Activated CD8-positive, alpha-beta T cell treated with anti-CD3 and anti-CD28 coated beads for 36 hours (primary cell): ENCODE measurements around the gene FAM20C. TPM values are rescaled to one million over a fixed set of nuclear protein-coding genes. Genes with fewer than 3 reads are reported as not detected.

Experiments
- ATAC-seq: fragments of 200-7000 bp; cut with Tn5 transposase; one replicate; pipeline ENCODE4 v1.10.0; 2021; ENCODE audit warnings: mild to moderate bottlenecking, moderate library complexity
- CTCF ChIA-PET: fragments of 350-600 bp; sonication (Branson Sonifier 250); formaldehyde crosslinking; loops from one replicate; lab custom pipeline; 2021; ENCODE audit warnings: antibody characterized with exemption; lab: Charles Lee
- POLR2A ChIA-PET: fragments of 350-600 bp; sonication (Branson Sonifier 250); formaldehyde crosslinking; loops from one replicate; lab custom pipeline; 2021; ENCODE audit warnings: antibody characterized with exemption; lab: Charles Lee
- DNase-seq: peaks from one replicate; pipeline ENCODE4 v3.0.0-alpha.2; 2020
- H3K27ac Mint-ChIP-seq: one replicate; pipeline ENCODE4 v1.8.0; 2021; ENCODE audit warnings: mild to moderate bottlenecking, mixed read lengths
- H3K27me3 Mint-ChIP-seq: one replicate; pipeline ENCODE4 v1.8.0; 2021; ENCODE audit warnings: mixed read lengths
- H3K36me3 Mint-ChIP-seq: one replicate; pipeline ENCODE4 v1.8.0; 2021; ENCODE audit warnings: low read depth, mixed read lengths
- H3K4me1 Mint-ChIP-seq: one replicate; pipeline ENCODE4 v1.8.0; 2021; ENCODE audit warnings: low read depth, mixed read lengths
- H3K4me3 Mint-ChIP-seq: one replicate; pipeline ENCODE4 v1.8.0; 2021; ENCODE audit warnings: mild to moderate bottlenecking, moderate library complexity, mixed read lengths
- H3K9me3 Mint-ChIP-seq: one replicate; pipeline ENCODE4 v1.8.0; 2021; ENCODE audit warnings: mixed read lengths
- intact Hi-C: fragments of 100-400 bp; cut with micrococcal nuclease; formaldehyde crosslinking; loops from one replicate; pipeline ENCODE4 v1.10.0; 2022
- total RNA-seq, 2 experiments: library from RNA; stranded (reverse); gene quantifications; one replicate each; pipeline ENCODE4 v1.2.3, GENCODE V29; 2021
- TF ChIP-seq, protein P1 (sequence below): fragments of 200-600 bp; IDR thresholded peaks from one replicate; pipeline ENCODE4 v1.8.0; 2022; ENCODE audit warnings: antibody characterized with exemption, mild to moderate bottlenecking

Gene FAM20C
- total RNA-seq, 2 experiments from 2014 or later, result 0.29 to 1.1 TPM

DNA sequence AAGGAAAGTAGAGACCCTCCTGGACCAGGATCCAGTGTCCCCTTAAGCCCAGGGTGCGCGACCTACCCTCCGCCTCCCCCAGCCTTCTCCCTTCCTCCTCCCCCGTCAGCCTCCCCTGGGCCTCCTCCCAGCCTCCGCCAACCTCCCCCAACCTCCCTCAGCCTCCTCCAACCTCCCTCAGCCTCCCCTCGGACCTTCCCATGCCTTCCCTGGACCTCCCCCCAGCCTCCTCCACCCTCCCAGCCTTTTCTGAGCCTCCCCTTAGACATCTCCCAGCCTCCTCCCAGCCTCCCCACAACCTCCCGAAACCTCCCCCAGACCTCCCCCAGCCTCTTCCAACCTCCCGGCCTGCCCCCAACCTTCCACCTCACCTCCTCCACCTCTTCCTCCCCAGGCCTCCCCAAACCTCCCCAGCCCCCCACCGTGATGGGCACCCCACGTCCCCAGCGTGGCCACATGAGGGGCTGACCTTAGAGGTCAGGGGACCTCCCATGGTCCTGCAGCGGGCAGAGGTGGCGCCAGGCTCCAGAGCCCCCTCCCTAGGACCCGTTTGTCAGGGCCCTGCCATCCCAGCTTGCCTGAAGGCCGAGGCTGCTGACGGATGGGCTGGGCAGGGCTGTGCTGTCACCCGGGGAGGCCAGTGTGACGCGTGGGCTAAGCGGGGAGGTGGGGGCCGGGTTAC lies 18.8 kb downstream of the FAM20C start:
- intact Hi-C loops, result no loop called here
- TF ChIP-seq, protein P1, sequence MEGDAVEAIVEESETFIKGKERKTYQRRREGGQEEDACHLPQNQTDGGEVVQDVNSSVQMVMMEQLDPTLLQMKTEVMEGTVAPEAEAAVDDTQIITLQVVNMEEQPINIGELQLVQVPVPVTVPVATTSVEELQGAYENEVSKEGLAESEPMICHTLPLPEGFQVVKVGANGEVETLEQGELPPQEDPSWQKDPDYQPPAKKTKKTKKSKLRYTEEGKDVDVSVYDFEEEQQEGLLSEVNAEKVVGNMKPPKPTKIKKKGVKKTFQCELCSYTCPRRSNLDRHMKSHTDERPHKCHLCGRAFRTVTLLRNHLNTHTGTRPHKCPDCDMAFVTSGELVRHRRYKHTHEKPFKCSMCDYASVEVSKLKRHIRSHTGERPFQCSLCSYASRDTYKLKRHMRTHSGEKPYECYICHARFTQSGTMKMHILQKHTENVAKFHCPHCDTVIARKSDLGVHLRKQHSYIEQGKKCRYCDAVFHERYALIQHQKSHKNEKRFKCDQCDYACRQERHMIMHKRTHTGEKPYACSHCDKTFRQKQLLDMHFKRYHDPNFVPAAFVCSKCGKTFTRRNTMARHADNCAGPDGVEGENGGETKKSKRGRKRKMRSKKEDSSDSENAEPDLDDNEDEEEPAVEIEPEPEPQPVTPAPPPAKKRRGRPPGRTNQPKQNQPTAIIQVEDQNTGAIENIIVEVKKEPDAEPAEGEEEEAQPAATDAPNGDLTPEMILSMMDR, result no peak
- H3K27me3 Mint-ChIP-seq, result no peaks in the 10 kb centered on the region
- no peak overlapping the region for H3K4me3 Mint-ChIP-seq
- no peak for DNase-seq
- H3K9me3 Mint-ChIP-seq, result no peaks in the 10 kb centered on the region
- ChIA-PET CTCF (no interaction called here), POLR2A (no interaction called here)
- H3K36me3 Mint-ChIP-seq, result no peaks in the 10 kb centered on the region
- H3K27ac Mint-ChIP-seq, result no peak overlapping the region
- H3K4me1 Mint-ChIP-seq, result no peaks in the 10 kb centered on the region
- no peak for ATAC-seq

DNA sequence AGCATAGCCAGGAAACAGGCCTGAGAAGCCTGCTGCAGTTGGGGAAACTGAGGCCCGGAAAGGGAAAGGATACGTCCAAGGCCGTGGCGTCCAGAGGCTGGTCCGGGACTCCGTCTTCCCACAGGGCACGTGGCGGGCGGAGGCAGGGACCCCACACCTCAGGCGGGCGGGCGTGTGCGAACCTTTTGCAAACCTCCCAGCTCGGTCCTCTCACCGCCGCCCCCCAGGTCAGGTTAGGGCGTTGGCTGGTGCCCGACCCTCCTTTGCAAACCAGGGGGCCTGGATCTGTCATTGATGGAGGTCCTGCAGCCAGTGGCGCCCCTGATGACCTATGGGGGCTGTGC lies 19.3 kb downstream of the FAM20C start:
- no peak overlapping the region for H3K4me3 Mint-ChIP-seq
- H3K36me3 Mint-ChIP-seq, result no peaks in the 10 kb centered on the region
- ChIA-PET POLR2A (no interaction called here), CTCF (no interaction called here)
- TF ChIP-seq, protein P1, result no peak
- no peak for DNase-seq
- H3K27me3 Mint-ChIP-seq, result no peaks in the 10 kb centered on the region
- H3K9me3 Mint-ChIP-seq, result no peaks in the 10 kb centered on the region
- H3K4me1 Mint-ChIP-seq, result no peaks in the 10 kb centered on the region
- intact Hi-C loops, result no loop called here
- no peak overlapping the region for H3K27ac Mint-ChIP-seq
- no peak for ATAC-seq

DNA sequence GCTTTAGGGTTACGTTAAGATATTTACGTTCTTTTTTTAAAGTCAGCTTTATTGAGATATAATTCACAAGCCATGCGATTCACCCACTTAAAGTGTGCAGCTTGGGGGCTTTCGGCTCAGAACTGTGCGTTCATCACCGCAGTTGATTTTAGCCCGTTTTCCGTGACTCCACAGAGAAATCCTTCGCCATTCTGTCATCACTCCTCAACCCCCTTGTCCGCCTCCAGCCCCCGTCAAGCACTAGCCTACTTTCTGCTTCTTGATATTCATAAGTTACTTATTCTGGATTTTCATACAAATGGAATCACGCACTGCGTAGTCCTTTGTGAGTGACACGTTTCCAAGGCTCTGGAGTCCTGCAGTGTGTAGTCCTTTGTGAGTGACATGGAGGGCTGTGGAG lies 20.4 kb downstream of the FAM20C start:
- H3K27ac Mint-ChIP-seq, result no peak overlapping the region
- no peaks in the 10 kb centered on the region for H3K36me3 Mint-ChIP-seq
- POLR2A ChIA-PET, result no interaction called here

DNA sequence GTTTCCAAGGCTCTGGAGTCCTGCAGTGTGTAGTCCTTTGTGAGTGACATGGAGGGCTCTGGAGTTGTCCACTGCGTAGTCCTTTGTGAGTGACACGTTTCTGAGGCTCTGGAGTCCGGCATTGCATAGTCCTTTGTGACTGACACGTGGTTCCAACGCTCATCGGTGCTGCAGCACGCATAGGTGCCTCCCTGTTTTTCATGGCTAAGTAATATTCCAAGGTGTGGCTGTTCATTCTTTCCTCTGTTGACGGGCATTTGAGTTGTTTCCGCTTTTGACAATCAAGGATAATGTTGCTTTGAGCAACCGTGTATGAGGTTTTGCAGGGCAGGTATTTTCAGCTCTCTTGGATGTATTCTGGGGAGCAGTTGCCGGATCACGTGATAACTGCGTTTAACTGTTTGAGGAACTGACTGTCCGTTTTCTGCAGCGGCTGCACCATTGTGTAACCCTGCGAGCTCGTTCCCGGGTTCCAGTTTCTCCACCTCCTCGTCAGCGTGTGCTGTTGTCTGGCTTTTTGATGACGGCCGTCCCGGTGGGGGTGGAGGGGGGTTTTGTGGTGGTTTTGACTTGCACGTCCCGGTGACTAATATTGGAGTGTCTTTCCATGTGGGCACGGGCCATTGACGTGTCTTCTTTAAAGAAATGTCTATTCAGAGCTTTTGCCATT lies 21.1 kb downstream of the FAM20C start:
- POLR2A ChIA-PET, result no interaction called here
- CTCF ChIA-PET, result no interaction called here
- TF ChIP-seq, protein P1, result no peak
- no peaks in the 10 kb centered on the region for H3K9me3 Mint-ChIP-seq
- no peak overlapping the region for H3K27ac Mint-ChIP-seq
- ATAC-seq, result no peak
- H3K27me3 Mint-ChIP-seq, result no peaks in the 10 kb centered on the region
- H3K4me3 Mint-ChIP-seq, result no peak overlapping the region
- DNase-seq, result no peak
- H3K4me1 Mint-ChIP-seq, result no peaks in the 10 kb centered on the region
- no peaks in the 10 kb centered on the region for H3K36me3 Mint-ChIP-seq
- intact Hi-C loops, result no loop called here

More for the DNA sequence above, 20.4 kb downstream of the FAM20C start:
- CTCF ChIA-PET, result no interaction called here
- no peaks in the 10 kb centered on the region for H3K27me3 Mint-ChIP-seq
- TF ChIP-seq, protein P1, result no peak
- intact Hi-C loops, result no loop called here
- no peaks in the 10 kb centered on the region for H3K4me1 Mint-ChIP-seq
- ATAC-seq, result no peak
- H3K4me3 Mint-ChIP-seq, result no peak overlapping the region
- no peak for DNase-seq
- H3K9me3 Mint-ChIP-seq, result no peaks in the 10 kb centered on the region

DNA sequence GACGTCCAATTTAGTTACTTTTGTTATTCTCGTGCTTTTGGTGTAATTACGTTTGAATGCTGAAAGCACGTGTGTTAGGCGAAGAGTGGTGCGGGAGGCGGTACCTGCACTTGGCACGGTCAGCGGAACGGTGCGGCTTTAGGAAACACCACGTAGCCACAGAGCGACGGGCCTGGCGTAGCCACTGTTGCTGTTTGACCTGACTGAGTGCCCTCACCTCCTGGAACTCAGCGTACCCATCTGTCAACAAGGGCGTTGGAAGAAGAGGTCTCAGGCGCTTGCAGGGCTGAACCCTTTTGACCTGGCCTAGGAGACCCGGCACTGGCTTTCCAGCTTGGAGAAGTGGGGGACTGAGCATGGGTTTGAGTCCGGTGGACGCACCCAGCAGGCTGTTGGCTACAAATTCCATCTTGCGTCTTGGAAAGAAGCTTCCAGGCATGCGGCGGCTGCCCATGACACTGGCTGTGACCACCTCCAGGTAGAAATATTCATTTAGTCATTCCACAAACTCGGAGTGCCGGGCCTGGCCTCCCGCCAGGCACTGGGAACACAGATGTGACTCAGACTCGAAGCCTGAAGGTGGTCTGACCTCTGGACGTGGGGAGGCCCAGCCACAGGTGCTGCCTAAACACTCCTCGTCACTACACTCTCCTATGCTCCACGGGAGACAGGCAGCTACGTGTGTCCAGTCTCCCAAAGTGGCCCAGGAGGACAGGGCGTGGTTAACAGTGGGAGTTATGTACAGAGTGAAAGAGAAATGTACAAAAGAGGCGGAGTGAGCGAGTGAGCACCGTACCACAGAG lies 22.2 kb downstream of the FAM20C start:
- H3K4me1 Mint-ChIP-seq, result no peaks in the 10 kb centered on the region
- TF ChIP-seq, protein P1, result no peak
- H3K36me3 Mint-ChIP-seq, result no peaks in the 10 kb centered on the region
- H3K27ac Mint-ChIP-seq, result no peak overlapping the region
- no peaks in the 10 kb centered on the region for H3K27me3 Mint-ChIP-seq
- intact Hi-C loops, result no loop called here
- DNase-seq (no peak), ATAC-seq (no peak)
- ChIA-PET POLR2A (no interaction called here), CTCF (no interaction called here)
- no peak overlapping the region for H3K4me3 Mint-ChIP-seq
- no peaks in the 10 kb centered on the region for H3K9me3 Mint-ChIP-seq
